Measurements from ENCODE around the gene SNX4.

DNA sequence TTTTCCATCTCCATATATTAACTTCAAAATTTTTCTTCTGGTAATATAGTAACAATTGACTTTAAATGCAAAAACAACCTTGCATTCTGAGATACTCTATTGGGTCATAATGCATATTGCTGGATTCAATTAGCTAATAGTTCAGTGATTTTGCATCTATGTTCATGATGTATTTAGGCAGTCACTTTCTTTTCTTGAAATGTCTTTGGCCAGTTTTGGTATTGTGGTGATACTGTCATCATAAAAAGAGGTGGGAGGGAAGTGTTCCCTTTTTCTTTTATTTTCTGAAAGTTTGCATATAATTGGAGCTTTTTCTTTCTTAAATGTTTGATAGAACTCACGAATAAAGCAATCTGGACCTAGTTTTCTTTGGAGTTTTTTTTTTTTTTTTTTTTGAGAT is 77.5 kb downstream of the SNX4 start:
- TF ChIP-seq, protein P1, sequence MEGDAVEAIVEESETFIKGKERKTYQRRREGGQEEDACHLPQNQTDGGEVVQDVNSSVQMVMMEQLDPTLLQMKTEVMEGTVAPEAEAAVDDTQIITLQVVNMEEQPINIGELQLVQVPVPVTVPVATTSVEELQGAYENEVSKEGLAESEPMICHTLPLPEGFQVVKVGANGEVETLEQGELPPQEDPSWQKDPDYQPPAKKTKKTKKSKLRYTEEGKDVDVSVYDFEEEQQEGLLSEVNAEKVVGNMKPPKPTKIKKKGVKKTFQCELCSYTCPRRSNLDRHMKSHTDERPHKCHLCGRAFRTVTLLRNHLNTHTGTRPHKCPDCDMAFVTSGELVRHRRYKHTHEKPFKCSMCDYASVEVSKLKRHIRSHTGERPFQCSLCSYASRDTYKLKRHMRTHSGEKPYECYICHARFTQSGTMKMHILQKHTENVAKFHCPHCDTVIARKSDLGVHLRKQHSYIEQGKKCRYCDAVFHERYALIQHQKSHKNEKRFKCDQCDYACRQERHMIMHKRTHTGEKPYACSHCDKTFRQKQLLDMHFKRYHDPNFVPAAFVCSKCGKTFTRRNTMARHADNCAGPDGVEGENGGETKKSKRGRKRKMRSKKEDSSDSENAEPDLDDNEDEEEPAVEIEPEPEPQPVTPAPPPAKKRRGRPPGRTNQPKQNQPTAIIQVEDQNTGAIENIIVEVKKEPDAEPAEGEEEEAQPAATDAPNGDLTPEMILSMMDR (IDR thresholded peaks at IDR 0.05), result no peak
- TF ChIP-seq POLR2A (IDR thresholded peaks at IDR 0.05), result no peak

All from testis (tissue), 2 donors.